Measurements from ENCODE around the gene SFTA2.

DNA sequence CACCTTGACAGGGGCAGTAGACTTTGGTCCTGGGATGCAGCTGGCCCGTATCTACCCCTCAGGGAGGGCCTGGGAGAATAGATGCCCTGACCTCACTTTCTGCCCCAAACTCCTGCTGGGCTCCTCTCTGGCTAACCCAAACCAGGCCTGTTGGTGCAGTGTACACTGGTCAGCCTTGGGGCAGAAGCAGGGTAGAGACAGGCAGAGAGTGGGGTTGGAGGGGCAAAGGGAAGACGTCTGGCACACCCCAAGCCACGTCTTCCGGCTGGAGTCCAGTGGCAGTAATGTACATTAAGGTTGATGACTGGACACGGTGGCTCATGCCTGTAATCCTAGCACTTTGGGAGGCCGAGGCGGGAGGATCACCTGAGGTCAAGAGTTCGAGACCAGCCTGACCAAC lies 38.3 kb downstream of the SFTA2 start:
- TF ChIP-seq, protein P1, sequence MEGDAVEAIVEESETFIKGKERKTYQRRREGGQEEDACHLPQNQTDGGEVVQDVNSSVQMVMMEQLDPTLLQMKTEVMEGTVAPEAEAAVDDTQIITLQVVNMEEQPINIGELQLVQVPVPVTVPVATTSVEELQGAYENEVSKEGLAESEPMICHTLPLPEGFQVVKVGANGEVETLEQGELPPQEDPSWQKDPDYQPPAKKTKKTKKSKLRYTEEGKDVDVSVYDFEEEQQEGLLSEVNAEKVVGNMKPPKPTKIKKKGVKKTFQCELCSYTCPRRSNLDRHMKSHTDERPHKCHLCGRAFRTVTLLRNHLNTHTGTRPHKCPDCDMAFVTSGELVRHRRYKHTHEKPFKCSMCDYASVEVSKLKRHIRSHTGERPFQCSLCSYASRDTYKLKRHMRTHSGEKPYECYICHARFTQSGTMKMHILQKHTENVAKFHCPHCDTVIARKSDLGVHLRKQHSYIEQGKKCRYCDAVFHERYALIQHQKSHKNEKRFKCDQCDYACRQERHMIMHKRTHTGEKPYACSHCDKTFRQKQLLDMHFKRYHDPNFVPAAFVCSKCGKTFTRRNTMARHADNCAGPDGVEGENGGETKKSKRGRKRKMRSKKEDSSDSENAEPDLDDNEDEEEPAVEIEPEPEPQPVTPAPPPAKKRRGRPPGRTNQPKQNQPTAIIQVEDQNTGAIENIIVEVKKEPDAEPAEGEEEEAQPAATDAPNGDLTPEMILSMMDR (IDR thresholded peaks at IDR 0.05), result no peak
- TF ChIP-seq POLR2AphosphoS5 (IDR thresholded peaks at IDR 0.05; ENCODE audit: insufficient read depth in 1 of 2, low read depth in 1 of 2), result no peak
- no peak for TF ChIP-seq POLR2A (IDR thresholded peaks at IDR 0.05)

Measured in vagina (tissue), 2 donors.